DLD1 (cell line): ENCODE data around the gene PPP2R5A.
"Not testable (repeated sequence)": the region's sequence is repeated elsewhere in the genome, so short reads cannot be mapped to it uniquely, and the experiment has no call there.

Source experiments
- in situ Hi-C: cut with HindIII; loops from 2 replicates; pipeline ENCODE4 v1.10.0; 2017; ENCODE audit warnings: low sequenced_read_pairs

PPP2R5A gene

DNA sequence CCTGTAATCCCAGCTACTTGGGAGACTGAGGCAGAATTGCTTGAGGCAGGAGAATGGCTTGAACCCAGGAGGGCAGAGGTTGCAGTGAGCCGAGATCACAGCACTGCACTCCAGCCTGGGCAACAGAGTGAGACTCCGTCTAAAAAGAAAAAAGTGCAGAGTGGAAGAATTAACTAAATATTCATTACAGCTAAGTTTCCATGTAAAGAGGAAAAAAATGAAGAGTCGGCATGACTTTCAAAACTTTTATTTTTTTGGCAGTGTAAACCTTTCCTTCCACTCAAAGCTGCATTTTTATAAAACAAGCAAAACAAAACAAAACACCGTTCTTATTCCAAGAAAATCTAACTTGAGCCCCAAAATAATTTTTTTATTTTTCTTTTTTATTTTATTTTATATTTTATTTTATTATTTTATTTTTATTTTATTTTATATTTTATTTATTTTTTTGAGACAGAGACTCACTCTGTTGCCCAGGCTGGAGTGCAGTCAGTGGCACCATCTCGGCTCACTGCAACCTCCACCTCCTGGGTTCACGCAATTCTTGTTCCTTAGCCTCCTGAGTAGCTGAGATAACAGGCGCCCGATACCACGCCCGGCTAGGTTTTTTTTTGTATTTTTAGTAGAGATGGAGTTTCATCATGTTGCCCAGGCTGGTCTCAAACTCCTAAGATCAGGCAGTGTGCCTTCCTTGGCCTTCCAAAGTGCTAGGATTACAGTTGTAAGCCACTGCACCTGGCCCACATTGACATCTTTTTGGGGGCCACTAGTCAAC lies 66.6 kb downstream of the PPP2R5A start:
- in situ Hi-C loops: no loop called here

DNA sequence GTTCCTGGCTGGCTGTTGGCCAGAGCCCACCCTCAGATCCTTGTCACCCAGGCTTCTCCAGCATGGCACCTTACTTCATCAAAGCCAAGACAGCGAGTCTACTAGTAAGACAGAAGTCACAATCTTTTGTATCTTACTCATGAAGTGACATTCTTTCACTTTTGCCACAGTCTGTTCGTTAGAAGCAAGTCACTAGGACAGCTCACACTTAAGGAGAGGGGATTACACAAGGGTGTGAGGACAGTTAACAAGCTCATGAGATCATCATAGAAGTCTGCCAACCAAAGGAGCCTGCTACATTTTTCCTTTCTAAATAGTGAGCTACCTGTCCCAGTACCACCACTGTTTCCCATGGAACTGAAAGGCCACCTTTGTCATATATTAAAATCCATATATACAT lies 68.0 kb downstream of the PPP2R5A start:
- in situ Hi-C loops: no loop called here

DNA sequence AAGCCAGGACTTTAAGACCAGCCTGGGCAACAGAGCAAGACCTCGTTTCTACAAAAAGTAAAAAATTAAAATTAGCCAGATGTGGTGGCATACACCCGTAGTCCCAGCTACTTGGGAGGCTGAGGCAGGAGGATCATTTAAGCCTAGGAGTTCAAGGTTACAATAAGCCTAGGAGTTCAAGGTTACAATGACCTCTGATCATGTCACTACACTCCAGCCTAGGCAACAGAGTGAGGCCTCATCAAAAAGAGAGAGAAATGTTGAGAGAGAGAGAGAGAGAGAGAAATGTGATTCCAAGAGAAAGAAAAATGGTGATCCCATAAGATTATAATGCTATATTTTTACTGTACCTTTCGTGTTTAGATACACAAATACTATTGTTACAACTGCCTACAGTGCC lies 69.3 kb downstream of the PPP2R5A start:
- in situ Hi-C loops: no loop called here

DNA sequence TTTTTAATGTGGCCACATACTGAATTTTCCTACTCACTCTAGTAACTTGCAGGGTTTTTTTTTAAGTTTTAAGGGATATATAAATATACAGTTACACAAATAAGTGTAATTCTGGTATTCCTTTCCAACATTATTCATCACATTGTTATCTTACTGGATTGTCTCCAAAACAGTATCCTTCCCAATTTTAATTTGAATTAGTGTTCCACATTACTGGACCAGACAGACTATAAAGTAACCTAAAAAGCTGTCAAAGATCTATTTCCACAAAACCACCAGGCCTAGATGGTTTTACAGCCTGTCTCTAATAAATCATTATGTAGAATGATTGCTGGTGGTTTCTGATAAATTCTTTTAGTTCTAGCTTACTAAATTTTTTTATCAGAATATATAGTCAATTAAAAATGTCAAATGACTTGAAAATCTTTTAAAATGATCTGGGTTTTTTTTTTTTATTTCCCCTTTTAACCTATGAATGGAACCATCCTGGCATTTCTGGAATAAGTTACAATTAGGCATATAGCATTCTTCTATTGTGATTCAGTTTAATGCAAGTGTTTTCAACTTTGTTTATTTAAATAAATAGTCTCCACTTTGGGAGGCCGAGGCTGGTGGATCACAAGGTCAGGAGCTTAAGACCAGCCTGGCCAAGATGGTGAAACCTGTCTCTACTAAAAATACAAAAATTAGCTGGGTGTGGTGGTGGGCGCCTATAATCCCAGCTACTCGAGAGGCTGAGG lies 70.2 kb downstream of the PPP2R5A start:
- in situ Hi-C loops: no loop called here

DNA sequence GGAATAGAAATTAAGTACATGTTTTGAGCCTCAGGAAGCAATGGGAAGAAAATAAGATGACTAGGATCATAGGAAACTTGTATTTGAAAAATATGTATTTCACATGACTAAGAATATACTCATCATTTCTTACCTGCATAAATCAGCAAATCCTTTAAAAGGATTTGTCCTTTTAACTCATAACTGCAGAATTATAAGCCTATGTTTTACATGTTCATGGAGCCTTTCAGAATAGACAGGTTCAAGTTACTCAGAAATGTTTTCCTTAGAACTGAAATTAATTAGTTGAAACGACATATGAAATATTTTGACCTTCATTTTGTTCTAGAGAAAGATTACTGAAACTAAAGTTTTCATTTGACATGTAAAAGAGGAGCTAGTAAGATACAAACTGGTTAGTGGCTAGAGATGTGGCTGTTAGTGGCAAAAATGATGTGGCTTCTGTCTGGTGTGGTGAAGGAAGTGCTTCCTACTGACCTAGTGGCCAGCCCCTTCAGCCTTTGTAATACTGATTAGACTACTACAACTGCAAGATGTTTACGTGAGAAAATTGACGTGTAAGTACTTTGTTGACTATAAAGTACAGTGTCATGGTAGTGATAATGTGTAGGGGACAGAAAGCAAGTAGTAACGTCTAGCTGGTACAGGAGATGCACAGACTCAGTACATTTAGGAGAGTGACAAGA lies 74.7 kb downstream of the PPP2R5A start:
- in situ Hi-C loops: no loop called here

GRCh38 chr1:212364985-212365384 lies 79.8 kb downstream of the PPP2R5A start:
- in situ Hi-C loops: no loop called here

DNA sequence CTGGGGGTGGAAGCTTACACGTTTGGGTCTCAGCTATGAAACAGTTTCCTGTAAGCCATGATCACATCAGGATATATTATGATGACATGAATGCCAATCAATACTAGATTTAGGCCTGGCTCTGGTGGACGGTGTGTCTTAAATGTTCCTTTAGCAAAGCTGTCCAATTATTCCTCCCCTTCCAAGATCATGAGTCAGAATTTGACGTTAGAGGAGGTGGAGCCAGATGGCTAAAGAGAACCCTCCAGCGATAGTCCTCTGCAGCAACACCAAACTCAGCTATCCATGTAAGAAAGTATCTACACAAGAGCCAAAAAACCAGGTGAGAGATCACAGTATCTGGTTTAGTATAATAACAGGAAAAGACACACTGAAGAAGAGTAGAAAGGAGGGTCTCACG lies 81.7 kb downstream of the PPP2R5A start:
- in situ Hi-C loops: no loop called here

DNA sequence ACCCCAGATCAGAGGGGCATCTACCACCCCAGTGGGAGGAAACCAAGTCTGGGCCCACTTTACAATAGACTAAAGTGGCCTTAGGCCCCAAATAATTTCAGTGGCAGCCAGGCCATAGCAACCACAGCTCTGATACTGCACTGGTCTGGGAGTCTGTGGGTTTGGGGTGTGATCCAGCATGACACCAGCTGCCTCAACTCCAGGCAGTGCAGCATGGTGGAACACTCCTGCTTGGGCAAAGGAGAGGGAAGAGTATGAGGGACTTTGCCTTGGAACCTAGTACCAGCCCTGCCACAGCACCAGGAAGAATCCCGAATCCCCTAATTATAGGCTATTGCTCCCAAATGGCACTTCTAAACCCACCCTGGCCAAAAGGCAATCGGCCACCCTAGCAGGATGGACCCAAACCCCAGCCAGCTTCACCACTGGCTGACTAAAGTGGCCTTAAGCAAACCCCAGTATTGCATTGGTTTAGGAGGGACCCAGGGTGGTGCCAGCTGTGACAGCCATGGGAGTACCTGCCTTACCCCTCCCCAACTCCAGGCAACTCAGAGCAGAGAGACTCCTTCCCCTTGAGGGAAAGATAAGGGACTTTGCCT lies 82.4 kb downstream of the PPP2R5A start:
- in situ Hi-C loops: no loop called here

- in situ Hi-C loops: no loop called here
Observed at GRCh38 chr1:212368073-212368484, 82.9 kb downstream of the PPP2R5A start.

DNA sequence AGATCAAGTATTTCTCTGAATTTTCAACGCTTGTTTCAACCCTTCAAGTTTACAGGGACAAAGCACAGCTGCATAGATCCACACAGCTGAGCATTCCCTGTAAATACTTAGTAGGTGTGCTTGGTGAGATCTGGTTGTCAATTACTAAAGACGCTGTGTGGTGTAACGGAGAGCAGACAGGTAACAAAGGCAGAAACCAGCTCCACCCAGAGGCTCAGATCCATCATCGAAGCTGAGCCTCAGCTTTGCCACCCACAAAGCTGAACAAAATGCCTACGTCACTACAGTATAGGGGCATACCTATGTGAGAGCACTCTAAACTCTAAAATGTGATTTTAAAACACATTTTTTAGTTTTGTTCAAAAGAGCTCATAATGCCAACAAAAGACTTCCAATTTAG lies 90.8 kb downstream of the PPP2R5A start:
- in situ Hi-C loops: no loop called here

DNA sequence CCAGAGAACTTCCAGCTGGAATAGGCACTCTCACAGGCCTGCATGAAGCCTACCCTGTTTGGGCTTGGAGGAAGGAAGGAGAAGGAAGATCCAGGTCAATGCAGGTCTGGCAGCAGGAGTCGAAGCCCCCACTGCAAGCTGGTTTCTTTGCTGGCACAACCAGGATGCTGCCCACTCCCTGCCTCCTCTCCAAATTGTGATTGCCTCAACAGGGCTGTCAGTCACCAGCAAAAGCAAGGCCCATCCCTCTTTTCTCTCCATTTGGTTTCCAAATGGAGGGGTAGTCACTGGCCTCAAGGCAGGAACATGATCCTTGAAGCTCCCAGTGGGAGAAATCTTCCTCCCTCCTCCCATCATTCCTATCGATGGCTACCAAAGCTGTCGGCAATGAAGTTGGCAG lies 92.4 kb downstream of the PPP2R5A start:
- in situ Hi-C loops: no loop called here

DNA sequence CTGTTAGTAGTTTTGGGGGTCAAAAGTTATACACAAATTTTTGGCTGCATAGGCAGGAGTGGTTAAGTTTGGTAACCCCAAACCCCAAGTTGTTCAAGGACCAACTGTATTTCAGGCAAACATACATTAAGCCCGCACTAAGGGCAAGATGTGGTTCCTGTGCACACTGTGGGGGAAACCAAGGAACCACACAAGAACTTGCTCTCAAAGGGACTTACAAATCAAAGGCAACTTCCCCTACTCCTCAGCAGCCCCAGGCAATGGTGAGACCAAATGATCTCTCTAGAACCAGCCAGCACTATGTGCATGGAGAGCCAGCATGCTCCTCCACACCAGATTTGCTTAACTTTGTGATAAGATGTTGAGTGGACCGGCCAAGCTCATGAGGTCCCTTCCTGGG lies 94.2 kb downstream of the PPP2R5A start:
- in situ Hi-C loops: no loop called here

DNA sequence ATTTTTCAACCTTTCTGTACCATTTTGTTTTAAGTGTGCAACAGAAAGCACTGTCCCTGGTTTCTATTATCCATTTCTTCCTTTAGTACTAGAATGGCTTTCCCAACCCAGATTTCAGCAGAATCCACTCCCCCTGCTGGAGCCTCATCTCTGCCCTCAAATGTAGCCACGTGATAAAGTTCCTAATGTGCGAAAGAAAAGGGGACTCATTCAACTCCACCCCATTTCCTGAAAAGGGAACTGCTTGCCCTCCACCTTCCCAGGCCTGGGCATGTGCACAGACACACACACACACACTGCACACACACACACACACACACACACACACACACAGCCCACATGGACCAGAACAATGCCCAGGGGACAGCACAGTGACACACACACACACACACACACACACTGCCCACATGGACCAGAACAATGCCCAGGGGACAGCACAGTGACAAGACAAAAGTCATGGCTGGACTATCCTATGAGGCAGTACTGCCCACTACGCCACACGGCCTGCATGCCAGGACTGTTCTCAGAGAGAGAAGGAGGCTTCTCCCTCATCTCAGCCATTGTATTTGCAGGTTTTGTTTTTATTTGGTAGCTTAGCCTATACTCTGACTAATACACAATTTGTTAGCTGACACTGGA lies 96.3 kb downstream of the PPP2R5A start:
- in situ Hi-C loops: no loop called here

DNA sequence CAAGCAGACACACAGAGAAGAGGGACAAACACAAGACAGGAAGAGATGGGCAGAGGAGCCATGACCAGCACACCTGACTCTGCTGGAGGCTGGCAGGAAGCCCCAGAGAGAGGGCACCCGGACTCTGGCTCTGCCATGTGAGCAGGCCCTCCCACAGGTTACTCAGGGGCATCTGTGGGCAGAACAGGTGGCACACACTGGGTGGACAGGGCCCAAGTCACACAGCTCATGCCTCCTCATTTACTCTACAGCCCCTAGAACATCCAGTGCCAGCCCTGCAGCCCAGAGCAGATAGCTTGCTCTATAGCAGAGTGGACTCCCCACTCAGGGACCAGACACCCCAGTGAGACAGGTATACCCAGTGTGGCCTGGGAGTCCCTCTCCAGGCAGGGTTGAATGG lies 100.8 kb downstream of the PPP2R5A start:
- in situ Hi-C loops: no loop called here

- in situ Hi-C loops: no loop called here
Observed at GRCh38 chr1:212388985-212389716, 103.9 kb downstream of the PPP2R5A start.

DNA sequence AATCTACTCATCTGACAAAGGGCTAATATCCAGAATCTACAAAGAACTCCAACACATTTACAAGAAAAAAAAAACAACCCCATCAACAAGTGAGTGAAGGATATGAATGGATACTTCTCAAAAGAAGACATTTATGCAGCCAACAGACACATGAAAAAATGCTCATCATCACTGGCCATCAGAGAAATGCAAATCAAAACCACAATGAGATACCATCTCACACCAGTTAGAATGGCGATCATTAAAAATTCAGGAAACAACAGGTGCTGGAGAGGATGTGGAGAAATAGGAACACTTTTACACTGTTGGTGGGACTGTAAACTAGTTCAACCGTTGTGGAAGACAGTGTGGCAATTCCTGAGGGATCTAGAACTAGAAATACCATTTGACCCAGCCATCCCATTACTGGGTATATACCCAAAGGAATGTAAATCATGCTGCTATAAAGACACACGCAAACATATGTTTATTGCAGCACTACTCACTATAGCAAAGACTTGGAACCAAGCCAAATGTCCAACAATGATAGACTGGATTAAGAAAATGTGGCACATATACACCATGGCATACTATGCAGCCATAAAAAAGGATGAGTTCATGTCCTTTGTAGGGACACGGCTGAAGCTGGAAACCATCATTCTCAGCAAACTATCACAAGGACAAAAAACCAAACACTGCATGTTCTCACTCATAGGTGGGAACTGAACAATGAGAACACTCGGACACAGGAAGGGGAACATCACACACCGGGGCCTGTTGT lies 110.6 kb downstream of the PPP2R5A start:
- in situ Hi-C loops: not testable (repeated sequence)

- in situ Hi-C loops: no loop called here
Observed at GRCh38 chr1:212396638-212397037, 111.4 kb downstream of the PPP2R5A start.

DNA sequence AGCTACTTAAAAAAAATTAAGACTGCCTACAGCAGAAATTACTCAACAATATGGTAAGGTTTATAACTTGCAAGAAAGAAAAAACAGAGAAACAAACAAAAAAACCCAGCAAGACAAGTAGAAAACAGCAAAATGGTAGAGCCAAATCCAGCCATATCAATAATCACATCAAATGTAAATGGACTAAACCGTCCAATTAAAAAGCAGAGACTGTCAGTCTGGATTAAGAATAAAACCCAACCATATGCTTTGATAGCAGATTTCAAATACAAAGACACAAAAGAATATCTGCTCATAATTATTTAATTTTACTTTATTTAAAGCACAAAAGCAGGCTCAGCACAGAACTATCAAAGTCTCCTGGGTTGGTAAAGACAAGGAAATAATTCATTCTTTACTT lies 112.0 kb downstream of the PPP2R5A start:
- in situ Hi-C loops: no loop called here

DNA sequence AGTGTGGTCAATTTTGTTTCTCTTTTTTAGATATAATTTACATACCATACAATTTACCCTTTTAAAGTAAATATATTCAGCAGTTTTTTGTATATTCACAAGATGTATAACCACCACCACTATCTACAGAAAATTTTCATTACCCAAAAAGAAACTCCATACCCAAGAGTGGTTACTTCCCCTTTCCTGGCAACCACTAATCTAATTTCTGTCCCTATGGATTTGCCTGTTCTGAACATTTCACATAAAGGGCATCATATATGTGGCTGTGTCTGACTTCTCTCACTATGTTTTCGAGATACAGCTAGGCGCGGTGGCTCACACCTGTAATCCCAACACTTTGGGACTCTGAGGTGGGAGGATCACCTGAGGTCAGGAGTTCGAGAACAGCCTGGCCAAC lies 115.8 kb downstream of the PPP2R5A start:
- in situ Hi-C loops: no loop called here
